OCI-LY3 (cell line): ENCODE data around the gene SMC1B.

Experiments
- H2AFZ ChIP-seq: fragments of 200-600, 300-600 bp; shearing (Covaris generic); 2 replicates; pipeline ENCODE4 v1.6.0; 2014; ENCODE audit warnings: antibody characterized with exemption, low read depth, low read length
- H3K27ac ChIP-seq: fragments of 200-600, 300-600 bp; sonication (generic); 2 replicates; pipeline ENCODE4 v1.5.1; 2014; ENCODE audit warnings: mild to moderate bottlenecking, low read length, moderate library complexity, mixed read lengths
- H3K27me3 ChIP-seq: fragments of 200-600, 300-600 bp; sonication (generic); 2 replicates; pipeline ENCODE4 v1.6.1; 2014; ENCODE audit warnings: low read depth, low read length, mixed read lengths
- H3K36me3 ChIP-seq: fragments of 200-600, 300-600 bp; sonication (generic); replicated peaks from 2 replicates; pipeline ENCODE3; 2014; ENCODE audit warnings: low read depth, low read length, mixed read lengths
- H3K4me1 ChIP-seq: fragments of 300-600, 200-600 bp; sonication (generic); 2 replicates; pipeline ENCODE4 v1.6.1; 2014; ENCODE audit warnings: low read length, mixed read lengths
- H3K4me2 ChIP-seq: fragments of 200-600, 300-600 bp; sonication (generic); 2 replicates; pipeline ENCODE4 v1.6.1; 2014; ENCODE audit warnings: low read length, mixed read lengths
- H3K4me3 ChIP-seq: fragments of 300-600, 200-600 bp; sonication (generic); 2 replicates; pipeline ENCODE4 v1.5.1; 2014; ENCODE audit warnings: antibody characterized with exemption, mild to moderate bottlenecking, low read length, moderate library complexity
- H3K79me2 ChIP-seq: fragments of 300-600, 200-600 bp; shearing (Covaris generic); 2 replicates; pipeline ENCODE4 v1.6.1; 2014; ENCODE audit warnings: mild to moderate bottlenecking, low read length, mixed read lengths
- H3K9ac ChIP-seq: fragments of 300-600, 200-600 bp; shearing (Covaris generic); 2 replicates; pipeline ENCODE4 v1.6.0; 2014; ENCODE audit warnings: mild to moderate bottlenecking, low read length, moderate library complexity
- H3K9me3 ChIP-seq: fragments of 200-600, 300-600 bp; shearing (Covaris generic); 2 replicates; pipeline ENCODE4 v1.6.1; 2014; ENCODE audit warnings: low read length, mixed read lengths; ENCODE audit not compliant: insufficient read depth
- H4K20me1 ChIP-seq: fragments of 200-600, 300-600 bp; sonication (generic); 2 replicates; pipeline ENCODE4 v1.6.1; 2016; ENCODE audit warnings: low read length, mixed read lengths; ENCODE audit not compliant: insufficient read depth
- CTCF ChIP-seq: fragments of 200-600, 300-600 bp; sonication (generic); IDR thresholded peaks from 2 replicates; pipeline ENCODE4 v1.5.1; 2014; ENCODE audit warnings: antibody characterized with exemption, low read length, low read depth
- EZH2phosphoT487 ChIP-seq: fragments of 200-600 bp; shearing (Covaris generic); IDR thresholded peaks from 2 replicates; pipeline ENCODE4 v1.6.1; 2018; ENCODE audit warnings: antibody characterized with exemption, mixed run types, low read depth

The SMC1B gene

GRCh38 chr22:45312415-45312814, 101.0 kb downstream of the SMC1B start:
- Histone ChIP-seq H3K4me3 (no peak overlapping the region), H3K4me2 (no peak overlapping the region), H4K20me1 (peaks cover 20% of the 10 kb centered on the region), H3K9me3 (no peaks in the 10 kb centered on the region), H3K79me2 (peaks cover 74% of the 10 kb centered on the region), H2AFZ (no peak overlapping the region), H3K27ac (no peak overlapping the region), H3K27me3 (no peaks in the 10 kb centered on the region), H3K9ac (no peak overlapping the region), H3K36me3 (peaks cover 21% of the 10 kb centered on the region), H3K4me1 (peaks cover 64% of the 10 kb centered on the region)
- TF ChIP-seq CTCF, result no peak
- TF ChIP-seq EZH2phosphoT487, result no peak

GRCh38 chr22:45310977-45311531, 102.3 kb downstream of the SMC1B start:
- H3K4me3 ChIP-seq, result peak overlapping the region; percentile 87
- H3K79me2 ChIP-seq, result peaks cover 61% of the 10 kb centered on the region
- peak overlapping the region; percentile 95 for H3K9ac ChIP-seq
- H3K27ac ChIP-seq, result no peak overlapping the region
- TF ChIP-seq EZH2phosphoT487 (no peak), CTCF (no peak)
- no peaks in the 10 kb centered on the region for H3K27me3 ChIP-seq
- H4K20me1 ChIP-seq, result peaks cover 19% of the 10 kb centered on the region
- no peak overlapping the region for H2AFZ ChIP-seq
- H3K4me2 ChIP-seq, result peak overlapping the region; percentile 96
- peaks cover 14% of the 10 kb centered on the region for H3K36me3 ChIP-seq
- peaks cover 51% of the 10 kb centered on the region for H3K4me1 ChIP-seq
- no peaks in the 10 kb centered on the region for H3K9me3 ChIP-seq

GRCh38 chr22:45310331-45310976, 102.9 kb downstream of the SMC1B start:
- Histone ChIP-seq H3K36me3 (peaks cover 14% of the 10 kb centered on the region), H3K4me1 (peaks cover 45% of the 10 kb centered on the region), H3K4me2 (peak overlapping the region; percentile 96), H3K9ac (peak overlapping the region; percentile 95), H3K79me2 (peaks cover 55% of the 10 kb centered on the region), H4K20me1 (peaks cover 16% of the 10 kb centered on the region), H2AFZ (no peak overlapping the region), H3K27ac (peak overlapping the region; percentile 62), H3K4me3 (peak overlapping the region; percentile 87), H3K9me3 (no peaks in the 10 kb centered on the region), H3K27me3 (no peaks in the 10 kb centered on the region)
- TF ChIP-seq EZH2phosphoT487, result no peak
- no peak for TF ChIP-seq CTCF

- H3K27ac ChIP-seq, result peak within 1 kb of the TSS; percentile 72
- no peaks in the 10 kb centered on the region for H3K9me3 ChIP-seq
- TF ChIP-seq EZH2phosphoT487, result no peak
- no peak for TF ChIP-seq CTCF
- peaks cover 36% of the 10 kb centered on the region for H3K4me1 ChIP-seq
- peaks cover 10% of the 10 kb centered on the region for H3K36me3 ChIP-seq
- H3K4me3 ChIP-seq, result peak within 1 kb of the TSS; percentile 87
- H3K27me3 ChIP-seq, result no peaks in the 10 kb centered on the region
- H3K9ac ChIP-seq, result peak within 1 kb of the TSS; percentile 95
- H4K20me1 ChIP-seq, result peaks cover 13% of the 10 kb centered on the region
- peak within 1 kb of the TSS; percentile 96 for H3K4me2 ChIP-seq
- peak within 1 kb of the TSS; percentile 45; the same call in 1 of the 2 replicates for H2AFZ ChIP-seq
- peaks cover 46% of the 10 kb centered on the region for H3K79me2 ChIP-seq
Measured at GRCh38 chr22:45309422-45310227, 103.8 kb downstream of the SMC1B start, which contains the start of gene FAM118A. FAM118A (plus strand) TSS chr22:45309934; CDS start chr22:45322380, 12,446 bp downstream.
